Right atrium auricular region (tissue), 2 donors: ENCODE measurements around the gene MYCBP2. TPM values are rescaled to one million over a fixed set of nuclear protein-coding genes. Genes with fewer than 3 reads are reported as not detected.
A peak's percentile ranks its signal among the peaks of the same experiment; 100 is the strongest.

ENCODE experiments used
- DNase-seq: peaks from one replicate; pipeline ENCODE4 v3.0.0-alpha.2; 2019; ENCODE audit warnings: low spot score
- H3K27ac ChIP-seq, 2 donors: fragments of 200-600 bp; sonication (generic); 1 replicate in 1 of 2; 2 replicates in 1 of 2; pipeline ENCODE4 v1.5.1; 2016 to 2019
- H3K27me3 ChIP-seq, 2 donors: fragments of 200-600 bp; sonication (generic); one replicate each; pipeline versions ENCODE4 v1.5.1 to v1.6.0; 2017 to 2019
- H3K36me3 ChIP-seq: fragments of 200-600 bp; sonication (generic); one replicate; pipeline ENCODE4 v1.5.1; 2016
- H3K4me1 ChIP-seq, 2 donors: fragments of 200-600 bp; sonication (generic); one replicate each; pipeline versions ENCODE4 v1.5.1 to v1.6.0; 2017 to 2019
- H3K4me3 ChIP-seq, 2 donors: fragments of 200-600 bp; sonication (generic); 1 replicate in 1 of 2; 2 replicates in 1 of 2; pipeline ENCODE4 v1.5.1; 2017 to 2019; ENCODE audit warnings: mild to moderate bottlenecking in 1 of 2, moderate library complexity in 1 of 2
- H3K9me3 ChIP-seq, 2 donors: fragments of 200-600 bp; sonication (generic); one replicate each; pipeline ENCODE4 v1.5.1; 2019
- CTCF ChIP-seq, 2 donors: fragments of 200-600 bp; sonication (generic); IDR thresholded peaks; one replicate each; pipeline ENCODE4 v1.5.1; 2019; ENCODE audit warnings: antibody characterized with exemption in 2 of 2
- total RNA-seq, 2 donors: library from RNA; depleted of rRNA; stranded (reverse); fragments of >200 nt; gene quantifications; one replicate each; pipeline ENCODE4 v1.1.0, GENCODE V29; 2016

Gene MYCBP2
- total RNA-seq: 10 to 100 TPM; 78.6 to 91.2 TPM

GRCh38 chr13:77326905-77327604 lies at the start of gene MYCBP2:
Gene MYCBP2 (minus strand): TSS chr13:77327094. CDS start chr13:77326775, 319 bp downstream.
- H3K27ac ChIP-seq: peak within 1 kb of the TSS; percentile 86 to 93
- no peaks in the 10 kb centered on the region for H3K27me3 ChIP-seq
- TF ChIP-seq CTCF (IDR thresholded peaks at IDR 0.05): no peak
- peaks cover 0 to 50% of the 10 kb centered on the region in 2 donors for H3K4me1 ChIP-seq
- peak; percentile 96 for DNase-seq
- H3K36me3 ChIP-seq: no peaks in the 10 kb centered on the region
- no peaks in the 10 kb centered on the region for H3K9me3 ChIP-seq
- peak within 1 kb of the TSS; percentile 77 to 96 for H3K4me3 ChIP-seq

- Histone ChIP-seq H3K27me3 (no peaks in the 10 kb centered on the region), H3K36me3 (no peaks in the 10 kb centered on the region), H3K27ac (no peak overlapping the region), H3K9me3 (no peaks in the 10 kb centered on the region), H3K4me3 (no peak overlapping the region), H3K4me1 (no peaks in the 10 kb centered on the region)
- no peak for TF ChIP-seq CTCF (IDR thresholded peaks at IDR 0.05)
- no peak for DNase-seq
Measured at GRCh38 chr13:77375560-77376108, 48.7 kb upstream of the MYCBP2 start.

- TF ChIP-seq CTCF (IDR thresholded peaks at IDR 0.05): no peak
- no peak for DNase-seq
- Histone ChIP-seq H3K9me3 (no peaks in the 10 kb centered on the region), H3K27ac (no peak overlapping the region), H3K27me3 (no peaks in the 10 kb centered on the region), H3K4me1 (no peaks in the 10 kb centered on the region), H3K4me3 (no peak overlapping the region), H3K36me3 (no peaks in the 10 kb centered on the region)
Measured at GRCh38 chr13:77374786-77375185, 47.9 kb upstream of the MYCBP2 start.

GRCh38 chr13:77374339-77374738 lies 47.4 kb upstream of the MYCBP2 start:
- Histone ChIP-seq H3K27ac (no peak overlapping the region), H3K4me1 (no peaks in the 10 kb centered on the region), H3K36me3 (no peaks in the 10 kb centered on the region), H3K9me3 (no peaks in the 10 kb centered on the region), H3K27me3 (no peaks in the 10 kb centered on the region), H3K4me3 (no peak overlapping the region)
- DNase-seq: no peak
- TF ChIP-seq CTCF (IDR thresholded peaks at IDR 0.05): no peak

- H3K4me1 ChIP-seq: no peaks in the 10 kb centered on the region
- no peaks in the 10 kb centered on the region for H3K9me3 ChIP-seq
- no peaks in the 10 kb centered on the region for H3K36me3 ChIP-seq
- no peak overlapping the region for H3K4me3 ChIP-seq
- no peak for DNase-seq
- TF ChIP-seq CTCF (IDR thresholded peaks at IDR 0.05): no peak
- H3K27ac ChIP-seq: no peak overlapping the region
- no peaks in the 10 kb centered on the region for H3K27me3 ChIP-seq
Measured at GRCh38 chr13:77373502-77373901, 46.6 kb upstream of the MYCBP2 start.
